ENCODE results near the gene MMD. TPM values are rescaled to one million over a fixed set of nuclear protein-coding genes. Genes with fewer than 3 reads are reported as not detected.
"Not testable (repeated sequence)": the region's sequence is repeated elsewhere in the genome, so short reads cannot be mapped to it uniquely, and the experiment has no call there.

Gene MMD
- total RNA-seq, 2 experiments from 2014 or later: 26.6 to 26.8 TPM

DNA sequence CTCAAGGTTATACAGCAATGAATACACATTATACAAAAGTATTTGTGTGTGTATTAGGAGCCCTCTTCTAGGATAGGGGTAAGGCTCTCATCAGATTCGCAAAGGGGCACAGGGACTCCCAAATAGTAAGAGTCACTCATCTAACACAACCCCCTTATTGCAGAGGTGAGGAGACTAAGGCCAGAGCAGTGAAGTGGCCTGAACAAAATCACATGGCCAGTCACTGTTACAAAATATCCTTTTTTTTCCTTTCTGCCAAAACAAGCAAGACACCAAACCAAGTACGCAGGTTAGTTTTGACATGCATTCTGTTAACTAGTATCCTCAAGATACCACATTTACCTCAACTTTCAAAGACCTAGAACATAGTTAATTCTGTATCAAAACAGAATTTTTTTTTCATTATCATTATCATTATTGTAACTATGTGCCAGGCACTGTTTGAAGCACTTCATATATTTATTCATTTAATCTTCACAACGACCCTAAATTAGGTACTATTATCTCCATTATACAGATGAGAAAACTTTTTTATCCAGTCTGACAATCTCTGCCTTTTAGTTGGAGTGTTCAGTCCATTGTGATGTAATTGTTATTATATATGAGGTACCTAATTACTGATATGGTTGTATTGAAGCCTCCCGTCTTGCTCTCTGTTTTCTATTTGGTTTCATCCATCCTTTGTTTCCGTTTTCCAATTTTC, 25.7 kb downstream of the MMD start:
- Mint-ChIP-seq H3K4me3 (no peak overlapping the region), H3K4me1 (no peaks in the 10 kb centered on the region), H3K9me3 (no peaks in the 10 kb centered on the region), H3K27me3 (no peaks in the 10 kb centered on the region), H3K27ac (no peak overlapping the region), H3K36me3 (peaks cover 28% of the 10 kb centered on the region)
- DNase-seq: no peak

DNA sequence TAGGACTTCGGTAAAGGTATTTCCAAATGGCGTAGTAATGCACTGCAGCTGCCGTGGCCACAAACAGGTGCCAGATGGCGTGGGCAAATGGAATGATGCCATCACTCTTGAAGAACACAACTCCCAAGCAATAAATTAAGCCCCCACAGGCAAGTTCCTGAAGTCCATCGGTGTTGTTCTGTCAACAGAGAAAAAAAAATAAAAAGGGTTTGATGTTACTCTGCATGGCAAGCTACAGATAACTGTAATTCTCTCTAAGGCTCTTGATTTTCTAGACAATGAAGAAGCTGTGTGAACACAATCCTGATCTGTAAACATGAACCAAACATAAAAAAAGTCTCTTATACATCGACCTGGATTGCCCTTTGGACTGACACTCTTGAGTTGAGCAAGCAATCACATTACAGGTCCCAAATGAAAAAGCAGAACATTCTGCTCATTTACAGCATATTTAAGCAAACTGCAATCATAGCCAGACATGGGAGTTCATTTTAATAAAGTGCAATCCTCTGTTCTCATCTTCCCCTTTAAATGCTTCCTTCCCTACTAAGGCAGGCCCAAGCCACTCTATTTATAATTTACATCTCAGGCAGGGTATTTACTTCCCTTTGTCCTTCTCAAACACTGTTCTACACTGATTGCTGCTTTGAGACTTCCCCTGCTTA, 27.1 kb downstream of the MMD start:
- no peak overlapping the region for H3K4me3 Mint-ChIP-seq
- no peaks in the 10 kb centered on the region for H3K27me3 Mint-ChIP-seq
- H3K4me1 Mint-ChIP-seq: no peaks in the 10 kb centered on the region
- no peak overlapping the region for H3K27ac Mint-ChIP-seq
- peaks cover 24% of the 10 kb centered on the region for H3K36me3 Mint-ChIP-seq
- H3K9me3 Mint-ChIP-seq: no peaks in the 10 kb centered on the region
- no peak for DNase-seq

DNA sequence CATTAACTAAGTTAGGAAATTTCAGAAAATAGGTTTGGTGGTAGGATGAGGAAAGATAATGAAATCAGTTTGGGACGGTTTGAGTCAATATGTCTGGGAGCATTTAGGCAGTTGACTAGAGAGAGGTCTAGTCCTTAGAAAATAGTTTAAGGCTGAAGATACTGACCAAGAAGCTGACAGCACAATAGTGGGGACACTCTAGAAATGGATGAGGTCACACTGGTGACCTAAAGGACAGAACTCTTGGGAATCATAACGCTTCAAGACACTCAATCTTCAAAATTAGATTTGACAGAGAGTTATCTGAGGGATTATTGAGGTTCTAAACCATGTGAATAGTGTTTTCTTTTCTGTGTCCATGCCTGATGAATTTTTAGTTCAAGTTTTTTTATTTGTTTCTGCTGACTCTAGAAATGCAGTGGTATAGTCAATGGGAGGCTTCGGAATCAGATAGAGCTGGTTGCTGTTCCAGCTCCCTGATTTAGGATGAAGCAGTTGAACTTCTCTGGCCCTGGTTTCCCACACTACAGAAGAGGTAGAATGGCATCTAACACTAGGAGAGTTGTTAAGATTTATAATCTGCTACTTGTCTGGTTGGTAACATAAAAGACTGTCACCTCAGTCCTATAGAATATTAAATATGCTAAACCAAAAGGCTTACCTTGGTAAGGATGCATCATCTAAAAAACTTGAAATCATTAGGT, 29.7 kb downstream of the MMD start:
- H3K27me3 Mint-ChIP-seq: no peaks in the 10 kb centered on the region
- no peaks in the 10 kb centered on the region for H3K9me3 Mint-ChIP-seq
- DNase-seq: no peak
- H3K27ac Mint-ChIP-seq: no peak overlapping the region
- peaks cover 11% of the 10 kb centered on the region for H3K36me3 Mint-ChIP-seq
- no peak overlapping the region for H3K4me3 Mint-ChIP-seq
- H3K4me1 Mint-ChIP-seq: no peaks in the 10 kb centered on the region

DNA sequence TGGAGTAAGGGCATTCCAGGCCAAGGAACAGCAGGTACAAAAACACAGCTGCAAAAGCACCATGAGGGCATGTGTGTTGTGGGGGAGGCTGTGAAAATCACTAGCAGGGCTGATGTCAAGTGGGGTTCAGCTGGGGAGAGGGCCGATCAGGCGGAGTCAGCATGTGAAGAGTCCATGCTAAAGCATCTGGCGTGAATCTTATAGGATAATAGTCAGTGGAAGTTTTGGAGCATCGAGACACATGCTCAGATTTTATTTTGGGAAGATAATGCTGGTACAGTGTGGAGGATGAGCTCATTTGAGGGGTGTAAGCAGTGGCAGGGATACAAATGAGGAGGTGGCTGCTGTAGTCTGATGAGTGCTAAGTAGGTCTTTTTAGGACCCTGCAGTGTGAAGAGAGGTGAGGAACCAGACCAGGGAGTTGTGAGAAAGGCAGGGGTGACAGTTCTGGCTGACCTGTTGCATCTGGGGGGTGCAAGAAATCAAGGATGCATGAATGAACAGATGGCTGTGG, 30.3 kb downstream of the MMD start:
- Mint-ChIP-seq H3K9me3 (no peaks in the 10 kb centered on the region), H3K4me3 (no peak overlapping the region), H3K4me1 (no peaks in the 10 kb centered on the region), H3K36me3 (peaks cover 6% of the 10 kb centered on the region), H3K27me3 (no peaks in the 10 kb centered on the region), H3K27ac (no peak overlapping the region)
- DNase-seq: no peak

DNA sequence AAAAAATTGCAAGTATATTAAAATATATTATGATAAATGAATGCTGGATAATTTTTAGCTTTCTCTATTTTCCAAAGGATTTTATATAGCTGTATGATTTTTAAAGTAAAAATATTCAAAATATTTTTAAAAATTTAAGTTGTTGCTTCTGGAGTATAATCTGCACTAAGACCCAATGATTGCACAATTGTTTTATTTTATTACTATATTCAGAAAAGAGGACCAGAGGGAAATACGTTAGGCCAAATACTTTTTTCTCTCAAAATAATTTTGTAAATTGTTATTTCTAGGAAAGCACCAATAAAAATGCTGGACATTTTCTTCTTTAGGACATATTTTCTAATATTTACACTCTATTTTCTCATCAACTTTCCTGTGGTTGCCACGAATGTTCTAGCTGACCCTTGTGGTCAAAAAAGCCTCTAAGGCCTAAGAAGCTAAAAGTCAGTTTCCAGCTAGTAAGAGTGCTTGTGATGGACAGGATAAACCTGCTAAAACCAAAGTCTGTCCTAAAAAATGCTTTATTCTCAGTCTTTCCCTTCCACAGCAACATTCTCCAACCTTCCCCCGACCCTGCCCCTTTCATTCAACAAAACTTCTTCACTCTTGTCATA, 31.2 kb downstream of the MMD start:
- Mint-ChIP-seq H3K27me3 (no peaks in the 10 kb centered on the region), H3K4me1 (no peaks in the 10 kb centered on the region), H3K4me3 (no peak overlapping the region), H3K9me3 (no peaks in the 10 kb centered on the region), H3K27ac (no peak overlapping the region), H3K36me3 (peaks cover 6% of the 10 kb centered on the region)
- no peak for DNase-seq

GRCh38 chr17:55389715-55390114, 31.9 kb downstream of the MMD start:
- not testable (repeated sequence) for H3K9me3 Mint-ChIP-seq, H3K4me1 Mint-ChIP-seq, DNase-seq, H3K36me3 Mint-ChIP-seq, H3K27ac Mint-ChIP-seq, H3K27me3 Mint-ChIP-seq, H3K4me3 Mint-ChIP-seq

DNA sequence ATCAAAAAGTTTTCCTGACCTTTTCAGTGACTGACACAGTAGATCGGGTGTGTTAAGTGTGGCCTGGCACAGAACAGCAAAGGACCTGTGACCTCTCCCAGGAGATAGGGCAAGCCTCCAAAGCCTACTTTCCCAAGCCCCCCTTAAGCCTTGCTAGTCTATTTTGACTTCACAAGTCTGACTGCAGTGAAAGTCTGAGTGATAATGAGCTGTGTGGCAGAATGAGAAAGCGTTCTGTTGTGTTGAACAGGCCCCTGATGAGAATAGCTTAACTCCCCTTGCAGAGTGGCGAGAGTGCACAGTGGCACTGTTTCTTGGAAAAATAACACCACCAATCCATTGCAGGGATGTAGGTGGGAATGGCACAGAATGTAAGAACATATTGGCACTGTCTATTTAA, 32.8 kb downstream of the MMD start:
- H3K27me3 Mint-ChIP-seq: no peaks in the 10 kb centered on the region
- H3K36me3 Mint-ChIP-seq: peaks cover 2% of the 10 kb centered on the region
- DNase-seq: no peak
- H3K27ac Mint-ChIP-seq: no peak overlapping the region
- H3K9me3 Mint-ChIP-seq: no peaks in the 10 kb centered on the region
- no peaks in the 10 kb centered on the region for H3K4me1 Mint-ChIP-seq
- H3K4me3 Mint-ChIP-seq: no peak overlapping the region

DNA sequence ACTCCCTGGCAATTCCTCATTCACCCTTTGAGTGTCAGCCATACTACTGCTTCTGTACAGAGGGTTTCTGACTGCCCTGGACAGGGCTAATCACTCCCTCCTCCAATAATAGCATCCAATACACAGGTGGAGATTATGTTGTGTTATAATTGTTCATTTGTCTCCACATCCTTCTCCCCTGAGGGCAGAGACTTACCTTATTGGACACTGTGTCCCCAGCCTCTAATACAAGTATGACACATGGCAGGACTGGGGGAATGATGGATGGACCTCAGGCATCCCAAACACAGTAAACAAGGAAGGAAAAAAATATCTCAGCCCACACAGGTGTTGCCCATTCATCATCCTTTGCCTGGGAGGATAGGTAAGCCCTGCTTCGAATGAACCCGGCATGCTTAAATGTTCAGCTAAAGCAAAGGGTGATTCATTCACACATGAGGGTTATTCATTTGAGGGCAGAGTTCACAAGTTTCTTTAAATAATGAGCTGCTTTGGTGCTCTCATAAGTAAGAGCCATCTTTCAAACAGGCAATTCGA, 34.8 kb downstream of the MMD start:
- DNase-seq: no peak
- Mint-ChIP-seq H3K4me1 (no peaks in the 10 kb centered on the region), H3K27ac (no peak overlapping the region), H3K27me3 (no peaks in the 10 kb centered on the region), H3K4me3 (no peak overlapping the region), H3K36me3 (no peaks in the 10 kb centered on the region), H3K9me3 (no peaks in the 10 kb centered on the region)

DNA sequence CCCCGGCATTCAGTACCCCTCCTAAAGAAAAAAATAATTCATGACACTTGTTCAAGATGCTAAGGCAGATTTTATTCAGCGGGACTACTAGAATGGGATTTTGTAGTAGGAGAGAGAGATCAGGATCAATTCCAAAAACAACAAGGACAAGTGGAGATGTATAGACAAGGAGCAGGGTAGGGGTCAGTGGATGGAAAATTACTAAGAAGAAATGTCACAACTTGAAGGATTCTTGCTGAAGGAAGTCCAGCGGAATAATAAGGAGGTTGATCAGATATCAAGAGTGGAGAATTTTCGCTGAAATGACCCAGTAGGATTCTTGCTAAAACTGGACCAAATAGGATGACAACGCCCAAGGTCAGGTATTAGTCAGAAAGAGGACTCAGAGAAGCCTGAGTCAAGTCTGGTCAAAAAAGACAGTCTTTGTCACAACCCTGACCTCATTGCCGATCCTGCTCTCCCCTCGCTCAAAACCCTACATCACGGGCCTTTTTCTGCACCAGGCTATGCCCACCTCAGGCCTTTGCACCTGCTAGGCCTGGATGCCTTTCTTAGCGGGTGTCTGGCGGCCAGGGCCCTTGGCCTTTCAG, 36.9 kb downstream of the MMD start:
- H3K4me3 Mint-ChIP-seq: no peak overlapping the region
- no peaks in the 10 kb centered on the region for H3K27me3 Mint-ChIP-seq
- H3K4me1 Mint-ChIP-seq: no peaks in the 10 kb centered on the region
- DNase-seq: no peak
- no peak overlapping the region for H3K27ac Mint-ChIP-seq
- H3K9me3 Mint-ChIP-seq: no peaks in the 10 kb centered on the region
- no peaks in the 10 kb centered on the region for H3K36me3 Mint-ChIP-seq

GRCh38 chr17:55383771-55384642, 37.6 kb downstream of the MMD start:
- no peak for DNase-seq
- H3K27me3 Mint-ChIP-seq: no peaks in the 10 kb centered on the region
- H3K9me3 Mint-ChIP-seq: no peaks in the 10 kb centered on the region
- H3K4me3 Mint-ChIP-seq: no peak overlapping the region
- no peaks in the 10 kb centered on the region for H3K4me1 Mint-ChIP-seq
- no peak overlapping the region for H3K27ac Mint-ChIP-seq
- H3K36me3 Mint-ChIP-seq: no peaks in the 10 kb centered on the region

DNA sequence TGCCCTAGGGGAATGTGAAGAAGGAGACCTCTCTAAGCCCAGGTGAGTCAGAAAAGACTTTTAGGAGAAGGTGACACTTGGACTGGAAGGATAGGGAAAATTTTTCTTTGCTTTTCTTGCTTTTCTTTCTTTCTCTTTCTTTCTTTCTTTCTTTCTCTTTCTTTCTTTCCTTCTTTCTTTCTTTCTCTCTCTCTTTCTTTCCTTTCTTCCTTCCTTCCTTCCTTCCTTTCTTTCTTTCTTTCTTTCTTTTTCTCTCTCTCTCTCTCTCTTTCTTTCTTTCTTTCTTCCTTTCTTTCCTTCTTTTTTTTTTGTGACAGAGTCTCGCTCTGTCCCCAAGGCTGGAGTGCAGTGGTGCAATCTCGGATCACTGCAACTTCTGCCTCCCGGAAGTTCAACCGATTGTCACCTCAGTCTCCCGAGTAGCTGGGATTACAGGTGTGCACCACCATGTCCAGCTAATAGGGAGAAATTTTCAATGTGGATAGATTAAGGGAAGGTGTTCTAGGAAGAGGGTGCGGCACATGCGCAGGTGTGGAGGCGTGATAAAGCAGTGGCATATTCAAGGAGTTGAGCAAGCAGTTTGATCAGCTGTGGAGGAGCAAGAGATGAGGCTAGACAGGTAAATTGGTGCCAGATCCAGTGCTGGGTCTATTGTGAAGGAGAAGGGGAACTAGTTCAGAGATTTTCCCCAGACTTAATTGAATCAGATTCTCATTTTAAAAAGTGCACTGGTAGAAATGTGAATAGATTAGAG, 40.4 kb downstream of the MMD start:
- Mint-ChIP-seq H3K27me3 (no peaks in the 10 kb centered on the region), H3K27ac (no peak overlapping the region), H3K4me1 (no peaks in the 10 kb centered on the region), H3K36me3 (no peaks in the 10 kb centered on the region), H3K9me3 (no peaks in the 10 kb centered on the region), H3K4me3 (no peak overlapping the region)
- DNase-seq: no peak

GRCh38 chr17:55377671-55378275, 43.9 kb downstream of the MMD start:
- Mint-ChIP-seq H3K4me3 (no peak overlapping the region), H3K27ac (no peak overlapping the region), H3K36me3 (no peaks in the 10 kb centered on the region), H3K4me1 (no peaks in the 10 kb centered on the region), H3K9me3 (no peaks in the 10 kb centered on the region), H3K27me3 (no peaks in the 10 kb centered on the region)
- DNase-seq: no peak

DNA sequence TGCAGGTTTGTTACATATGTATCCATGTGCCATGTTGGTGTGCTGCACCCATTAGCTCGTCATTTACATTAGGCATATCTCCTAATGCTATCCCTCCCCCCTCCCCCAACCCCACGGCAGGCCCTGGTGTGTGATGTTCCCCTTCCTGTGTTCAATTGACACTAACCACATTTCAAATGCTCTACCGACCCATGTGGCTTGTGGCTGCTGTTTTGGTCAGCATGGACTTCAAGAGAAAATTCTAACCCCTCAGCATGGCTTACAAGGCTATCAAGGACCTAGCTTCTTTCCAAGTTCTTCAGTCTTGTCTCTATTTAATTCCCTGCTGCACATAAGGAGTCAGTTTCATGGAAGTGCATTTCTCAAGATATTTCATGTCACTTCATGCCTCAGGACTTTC, 52.9 kb downstream of the MMD start:
- Mint-ChIP-seq H3K4me1 (peaks cover 2% of the 10 kb centered on the region), H3K9me3 (peaks cover 6% of the 10 kb centered on the region), H3K4me3 (no peak overlapping the region), H3K27ac (no peak overlapping the region), H3K36me3 (peaks cover 4% of the 10 kb centered on the region), H3K27me3 (peaks cover 4% of the 10 kb centered on the region)
- no peak for DNase-seq
